HEK293 (cell line): ENCODE data around the gene SPOCK1.

Experiments
- KLF16 ChIP-seq: fragments of 450-650 bp; formaldehyde crosslinking; IDR thresholded peaks from 2 replicates; pipeline ENCODE4 v1.5.1; 2017; ENCODE audit warnings: missing biosample characterization, missing genetic modification characterization
- KLF7 ChIP-seq: fragments of 450-650 bp; formaldehyde crosslinking; IDR thresholded peaks from 2 replicates; pipeline ENCODE4 v1.5.1; 2016; ENCODE audit warnings: missing biosample characterization, missing genetic modification characterization, borderline replicate concordance
- PRDM1 ChIP-seq: fragments of 450-650 bp; formaldehyde crosslinking; IDR thresholded peaks from 2 replicates; pipeline ENCODE4; 2016; ENCODE audit warnings: missing biosample characterization, missing genetic modification characterization
- YY1 ChIP-seq: fragments of 450-650 bp; formaldehyde crosslinking; IDR thresholded peaks from 2 replicates; pipeline ENCODE4 v1.5.1; 2018; ENCODE audit warnings: missing biosample characterization, missing genetic modification characterization
- ZNF146 ChIP-seq: fragments of 450-650 bp; formaldehyde crosslinking; IDR thresholded peaks from 2 replicates; pipeline ENCODE4 v1.5.1; 2016; ENCODE audit warnings: missing biosample characterization, missing genetic modification characterization
- ZNF416 ChIP-seq: fragments of 450-650 bp; formaldehyde crosslinking; IDR thresholded peaks from 2 replicates; pipeline ENCODE4 v1.5.1; 2016; ENCODE audit warnings: missing biosample characterization, missing genetic modification characterization
- ZNF623 ChIP-seq: fragments of 450-650 bp; formaldehyde crosslinking; IDR thresholded peaks from 2 replicates; pipeline ENCODE4 v1.5.1; 2016; ENCODE audit warnings: missing biosample characterization, missing genetic modification characterization
- ZNF701 ChIP-seq: fragments of 450-650 bp; formaldehyde crosslinking; IDR thresholded peaks from 2 replicates; pipeline ENCODE4 v1.5.1; 2016; ENCODE audit warnings: missing biosample characterization, missing genetic modification characterization
- TF ChIP-seq, protein P1 (sequence below): fragments of 450-650 bp; formaldehyde crosslinking; IDR thresholded peaks from 2 replicates; pipeline ENCODE4 v1.5.1; 2016; ENCODE audit warnings: missing biosample characterization, missing genetic modification characterization
- TF ChIP-seq, protein P2 (sequence below): fragments of 450-650 bp; formaldehyde crosslinking; IDR thresholded peaks from 2 replicates; pipeline ENCODE4 v1.5.1; 2016; ENCODE audit warnings: missing biosample characterization, missing genetic modification characterization, low read depth

DNA sequence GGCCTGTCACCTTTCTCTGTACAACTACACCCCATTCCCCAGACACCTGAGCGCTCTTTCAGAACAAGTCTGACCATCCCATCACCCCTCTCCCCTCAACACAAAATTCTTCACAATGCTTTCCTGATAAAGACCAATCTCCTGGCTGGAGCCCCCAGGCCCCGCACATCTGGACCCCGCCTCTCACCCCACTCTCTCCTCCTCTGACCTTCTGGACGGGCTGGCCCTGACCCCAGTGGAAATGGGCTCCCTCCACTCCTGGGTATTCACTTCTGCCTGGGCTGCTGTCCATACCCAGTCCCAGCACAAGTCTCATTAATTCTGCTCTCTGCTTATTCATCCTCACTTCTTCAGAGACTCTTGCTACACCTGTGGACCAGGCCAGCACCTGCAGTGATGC, 2.1 kb upstream of the SPOCK1 start:
- TF ChIP-seq PRDM1 (tag by site-specific recombination) (no peak), YY1 (tag by site-specific recombination) (no peak), KLF16 (no peak), ZNF623 (no peak), ZNF146 (tag by site-specific recombination) (no peak), ZNF416 (tag by site-specific recombination) (no peak), KLF7 (tag by site-specific recombination) (no peak), ZNF701 (tag by site-specific recombination) (no peak)
- TF ChIP-seq, protein P1, sequence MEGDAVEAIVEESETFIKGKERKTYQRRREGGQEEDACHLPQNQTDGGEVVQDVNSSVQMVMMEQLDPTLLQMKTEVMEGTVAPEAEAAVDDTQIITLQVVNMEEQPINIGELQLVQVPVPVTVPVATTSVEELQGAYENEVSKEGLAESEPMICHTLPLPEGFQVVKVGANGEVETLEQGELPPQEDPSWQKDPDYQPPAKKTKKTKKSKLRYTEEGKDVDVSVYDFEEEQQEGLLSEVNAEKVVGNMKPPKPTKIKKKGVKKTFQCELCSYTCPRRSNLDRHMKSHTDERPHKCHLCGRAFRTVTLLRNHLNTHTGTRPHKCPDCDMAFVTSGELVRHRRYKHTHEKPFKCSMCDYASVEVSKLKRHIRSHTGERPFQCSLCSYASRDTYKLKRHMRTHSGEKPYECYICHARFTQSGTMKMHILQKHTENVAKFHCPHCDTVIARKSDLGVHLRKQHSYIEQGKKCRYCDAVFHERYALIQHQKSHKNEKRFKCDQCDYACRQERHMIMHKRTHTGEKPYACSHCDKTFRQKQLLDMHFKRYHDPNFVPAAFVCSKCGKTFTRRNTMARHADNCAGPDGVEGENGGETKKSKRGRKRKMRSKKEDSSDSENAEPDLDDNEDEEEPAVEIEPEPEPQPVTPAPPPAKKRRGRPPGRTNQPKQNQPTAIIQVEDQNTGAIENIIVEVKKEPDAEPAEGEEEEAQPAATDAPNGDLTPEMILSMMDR (tag by site-specific recombination): no peak
- TF ChIP-seq, protein P2, sequence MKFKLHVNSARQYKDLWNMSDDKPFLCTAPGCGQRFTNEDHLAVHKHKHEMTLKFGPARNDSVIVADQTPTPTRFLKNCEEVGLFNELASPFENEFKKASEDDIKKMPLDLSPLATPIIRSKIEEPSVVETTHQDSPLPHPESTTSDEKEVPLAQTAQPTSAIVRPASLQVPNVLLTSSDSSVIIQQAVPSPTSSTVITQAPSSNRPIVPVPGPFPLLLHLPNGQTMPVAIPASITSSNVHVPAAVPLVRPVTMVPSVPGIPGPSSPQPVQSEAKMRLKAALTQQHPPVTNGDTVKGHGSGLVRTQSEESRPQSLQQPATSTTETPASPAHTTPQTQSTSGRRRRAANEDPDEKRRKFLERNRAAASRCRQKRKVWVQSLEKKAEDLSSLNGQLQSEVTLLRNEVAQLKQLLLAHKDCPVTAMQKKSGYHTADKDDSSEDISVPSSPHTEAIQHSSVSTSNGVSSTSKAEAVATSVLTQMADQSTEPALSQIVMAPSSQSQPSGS (tag by site-specific recombination): no peak
